Sigmoid colon (tissue), 3 donors: ENCODE data around the gene LYL1.

Experiments
- CTCF ChIP-seq, 4 experiments: fragments of 450-650 bp in 3 of 4; fragments of 200-600 bp in 1 of 4; IDR thresholded peaks; one replicate each; pipeline ENCODE4 v1.5.1; 2016 to 2019; ENCODE audit warnings: antibody characterized with exemption in 4 of 4, mild to moderate bottlenecking in 3 of 4, moderate library complexity in 2 of 4
- POLR2A ChIP-seq, 2 donors: fragments of 450-650 bp; IDR thresholded peaks; one replicate each; pipeline ENCODE4 v1.6.1; 2016; ENCODE audit warnings: antibody characterized with exemption in 2 of 2, mild to moderate bottlenecking in 2 of 2, moderate library complexity in 2 of 2

DNA sequence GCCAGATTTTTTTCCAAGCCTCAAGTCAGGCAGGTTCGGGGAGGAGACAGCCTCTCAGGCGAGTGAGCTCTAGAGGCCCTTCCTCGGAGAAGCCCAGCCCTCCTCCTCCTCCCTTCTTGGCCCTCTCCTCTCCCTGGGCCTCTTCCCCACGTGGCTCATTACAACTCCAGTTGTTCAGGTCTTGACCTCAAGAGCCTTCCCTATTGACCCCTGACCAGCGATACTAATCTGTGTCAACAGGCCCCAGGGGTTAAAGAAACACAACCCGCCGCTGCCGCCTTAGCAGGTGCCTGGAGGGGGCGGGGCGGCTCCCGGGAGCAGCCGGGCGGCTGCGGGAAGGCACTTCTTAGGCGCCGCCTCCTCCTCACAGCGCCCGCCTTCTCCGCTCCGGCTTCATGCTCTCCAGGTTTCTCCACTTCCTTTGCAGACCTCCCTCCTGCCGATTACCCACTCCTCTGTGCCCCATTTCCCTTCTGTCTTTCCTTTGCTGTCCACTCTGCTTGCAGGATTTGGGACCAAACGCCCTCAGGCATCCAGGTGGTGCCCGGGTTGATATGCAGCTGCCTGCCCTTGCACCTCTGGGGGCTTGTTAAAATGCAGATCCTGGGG is 51.0 kb downstream of the LYL1 start:
- no peak for TF ChIP-seq CTCF (IDR thresholded peaks at IDR 0.05)
- TF ChIP-seq POLR2A (IDR thresholded peaks at IDR 0.05): no peak
